IMR-90 (cell line): ENCODE results near the gene EMILIN2. TPM values are rescaled to one million over a fixed set of nuclear protein-coding genes. Genes with fewer than 3 reads are reported as not detected.

ENCODE experiments used
- ATAC-seq: fragments of 200-7000 bp; cut with Tn5 transposase; 2 replicates; pipeline ENCODE4 v1.9.1; 2020; ENCODE audit warnings: low read depth, mild to moderate bottlenecking, moderate library complexity
- BruUV-seq: library from RNA; stranded (reverse); fragments of 400-500 nt; replicated peaks from 2 replicates; lab custom pipeline; 2021; lab: Mats Ljungman, UMichigan
- CTCF ChIA-PET: fragments of 300-600 bp; formaldehyde crosslinking; extraction: SDS; loops from one replicate; lab custom pipeline; 2021; ENCODE audit warnings: antibody characterized with exemption; lab: Yijun Ruan, JAX
- POLR2A ChIA-PET: fragments of 300-600 bp; sonication (Branson Sonifier 250); formaldehyde crosslinking; loops from one replicate; lab custom pipeline; 2022; ENCODE audit warnings: antibody characterized with exemption; ENCODE audit not compliant: unreplicated experiment; lab: Charles Lee
- DNase-seq: peaks from one replicate; pipeline ENCODE4 v3.0.0; 2013
- H2AFZ ChIP-seq: replicated peaks from 2 replicates; pipeline ENCODE3; 2013; ENCODE audit warnings: low read length, mild to moderate bottlenecking; ENCODE audit not compliant: poor library complexity
- H2AK5ac ChIP-seq: 2 replicates; pipeline ENCODE4 v1.6.1; 2013; ENCODE audit warnings: low read depth, low read length, inconsistent platforms
- H2AK9ac ChIP-seq: replicated peaks from 2 replicates; pipeline ENCODE3; 2013; ENCODE audit warnings: mild to moderate bottlenecking, low read depth, low read length, moderate library complexity; ENCODE audit not compliant: poor library complexity
- H2BK120ac ChIP-seq: 2 replicates; pipeline ENCODE4 v1.6.1; 2013; ENCODE audit warnings: low read depth, low read length, inconsistent platforms
- H2BK15ac ChIP-seq: 3 replicates; pipeline ENCODE4 v1.6.1; 2013; ENCODE audit warnings: low read depth, low read length, inconsistent platforms
- H2BK20ac ChIP-seq: 2 replicates; pipeline ENCODE4 v1.6.1; 2013; ENCODE audit warnings: low read depth, mild to moderate bottlenecking, inconsistent platforms, low read length, moderate library complexity
- H2BK5ac ChIP-seq: 2 replicates; pipeline ENCODE4 v1.6.1; 2013; ENCODE audit warnings: mild to moderate bottlenecking, low read depth, low read length, inconsistent platforms; ENCODE audit not compliant: poor library complexity, severe bottlenecking
- H3K14ac ChIP-seq: replicated peaks from 2 replicates; pipeline ENCODE4 v1.6.1; 2013; ENCODE audit warnings: low read depth, low read length, inconsistent platforms
- H3K18ac ChIP-seq: 2 replicates; pipeline ENCODE4 v1.6.1; 2013; ENCODE audit warnings: low read depth, low read length, control low read depth
- H3K23ac ChIP-seq: 2 replicates; pipeline ENCODE4 v1.6.1; 2013; ENCODE audit warnings: low read depth, low read length, inconsistent platforms
- H3K27ac ChIP-seq: 2 replicates; pipeline ENCODE4 v1.5.1; 2013; ENCODE audit warnings: mild to moderate bottlenecking, control low read depth, low read length; ENCODE audit not compliant: insufficient read depth
- H3K27me3 ChIP-seq: 2 replicates; pipeline ENCODE4 v1.6.1; 2013; ENCODE audit warnings: low read length; ENCODE audit not compliant: control insufficient read depth, insufficient read depth
- H3K36me3 ChIP-seq: 2 replicates; pipeline ENCODE4 v1.6.1; 2013; ENCODE audit warnings: low read length, mixed read lengths; ENCODE audit not compliant: control insufficient read depth, insufficient read depth
- H3K4ac ChIP-seq: 2 replicates; pipeline ENCODE4 v1.6.1; 2013; ENCODE audit warnings: low read depth, low read length, inconsistent platforms
- H3K4me1 ChIP-seq: 2 replicates; pipeline ENCODE4 v1.6.1; 2013; ENCODE audit warnings: low read length, mixed read lengths; ENCODE audit not compliant: control insufficient read depth, insufficient read depth
- H3K4me2 ChIP-seq: 2 replicates; pipeline ENCODE4 v1.6.1; 2013; ENCODE audit warnings: low read depth, mild to moderate bottlenecking, control low read depth, low read length, moderate library complexity
- H3K4me3 ChIP-seq: 2 replicates; pipeline ENCODE4 v1.5.1; 2013; ENCODE audit warnings: low read depth, mild to moderate bottlenecking, control low read depth, low read length, moderate library complexity; ENCODE audit not compliant: insufficient read depth
- H3K56ac ChIP-seq: 2 replicates; pipeline ENCODE4 v1.6.1; 2013; ENCODE audit warnings: low read length, inconsistent platforms; ENCODE audit not compliant: insufficient read depth; ENCODE audit errors: extremely low read depth
- H3K79me1 ChIP-seq, 2 experiments: 2 replicates each; pipeline ENCODE4 v1.6.1; 2013; ENCODE audit warnings: low read length in 2 of 2, inconsistent platforms in 1 of 2, low read depth in 1 of 2
- H3K9ac ChIP-seq: 2 replicates; pipeline ENCODE4 v1.6.1; 2013; ENCODE audit warnings: low read depth, low read length, control low read depth
- H3K9me1 ChIP-seq: 2 replicates; pipeline ENCODE4 v1.6.1; 2013; ENCODE audit warnings: low read length, inconsistent platforms; ENCODE audit not compliant: insufficient read depth
- H3K9me3 ChIP-seq: 2 replicates; pipeline ENCODE4 v1.6.1; 2013; ENCODE audit warnings: low read length; ENCODE audit not compliant: control insufficient read depth, insufficient read depth
- H4K20me1 ChIP-seq: 2 replicates; pipeline ENCODE4 v1.6.1; 2013; ENCODE audit warnings: low read length, inconsistent platforms; ENCODE audit not compliant: insufficient read depth
- H4K5ac ChIP-seq: 2 replicates; pipeline ENCODE4 v1.6.1; 2013; ENCODE audit warnings: mild to moderate bottlenecking, low read depth, low read length, control low read depth
- H4K8ac ChIP-seq, 2 experiments: 2 replicates each; pipeline ENCODE4 v1.6.1; 2013; ENCODE audit warnings: low read depth in 2 of 2, low read length in 2 of 2, control low read depth in 1 of 2, inconsistent platforms in 1 of 2
- H4K91ac ChIP-seq: 2 replicates; pipeline ENCODE4 v1.6.1; 2013; ENCODE audit warnings: low read depth, low read length, inconsistent platforms; ENCODE audit not compliant: insufficient read depth
- CEBPB ChIP-seq: IDR thresholded peaks from 2 replicates; pipeline ENCODE4 v1.6.1; 2012; ENCODE audit warnings: low read depth, low read length, improper control_type of control experiment
- CHD1 ChIP-seq: IDR thresholded peaks from 2 replicates; pipeline ENCODE4 v1.6.1; 2012; ENCODE audit warnings: low read depth, low read length, improper control_type of control experiment
- FOS ChIP-seq: fragments of 150-350 bp; IDR thresholded peaks from 2 replicates; pipeline ENCODE4 v1.6.1; 2016; ENCODE audit warnings: low read depth, low read length
- MAZ ChIP-seq: IDR thresholded peaks from 2 replicates; pipeline ENCODE4 v1.6.1; 2012; ENCODE audit warnings: low read depth, mild to moderate bottlenecking, low read length, improper control_type of control experiment, moderate library complexity, borderline replicate concordance
- MXI1 ChIP-seq: IDR thresholded peaks from 2 replicates; pipeline ENCODE4 v1.6.1; 2012; ENCODE audit warnings: low read depth, mild to moderate bottlenecking, low read length, moderate library complexity, borderline replicate concordance
- WGBS, 2 experiments: methylation state at CpG; one replicate each; pipeline versions ENCODE4 v1.1.5 to v1.1.7; 2013; ENCODE audit warnings: missing lambda C conversion rate in 2 of 2; ENCODE audit not compliant: insufficient read length in 1 of 2; ENCODE audit errors: extremely low coverage in 2 of 2; 5-methylcytosine and 5-hydroxymethylcytosine counted together
- dilution Hi-C: fragments of 300-500 bp; cut with HindIII; formaldehyde crosslinking; loops from one replicate; pipeline ENCODE4 v1.14.3; 2018; ENCODE audit warnings: low sequenced_read_pairs; ENCODE audit not compliant: unreplicated experiment
- in situ Hi-C: fragments of 300-500 bp; cut with MboI; formaldehyde crosslinking; loops from 3 replicates; pipeline ENCODE4 v1.14.3; 2019; ENCODE audit warnings: low sequenced_read_pairs, inconsistent platforms, mixed read lengths
- intact Hi-C: fragments of 100-400 bp; cut with micrococcal nuclease; formaldehyde crosslinking; loops from 2 replicates; pipeline ENCODE4 v1.10.0; 2022
- polyA plus RNA-seq, 3 experiments: library from polyadenylated mRNA; depleted of rRNA; stranded (reverse); fragments of >200 nt; gene quantifications; 2 replicates each; pipeline ENCODE4 v1.2.3, GENCODE V29; 2012; ENCODE audit warnings: low replicate concordance in 1 of 3
- total RNA-seq: library from RNA; depleted of rRNA; stranded (reverse); fragments of >200 nt; gene quantifications from 2 replicates; pipeline ENCODE4 v1.2.3, GENCODE V29; 2012

EMILIN2 gene
- total and polyA plus RNA-seq, 2 of the 4 experiments (the other 2 are of a cell fraction): under 0.01 to 0.14 TPM

GRCh38 chr18:2822213-2822921 lies 24.4 kb upstream of the EMILIN2 start:
- H3K4me3 ChIP-seq: no peak overlapping the region
- H3K79me1 ChIP-seq: no peaks in the 10 kb centered on the region
- in situ Hi-C loops: no loop called here
- no peak overlapping the region for H3K56ac ChIP-seq
- H4K91ac ChIP-seq: no peak overlapping the region
- peaks cover 11% of the 10 kb centered on the region for H3K27me3 ChIP-seq
- ChIA-PET POLR2A (no interaction called here), CTCF (no interaction called here)
- BruUV-seq: no TSS peak
- peaks cover 2% of the 10 kb centered on the region; the same call in 1 of the 2 replicates for H3K4me1 ChIP-seq
- no peaks in the 10 kb centered on the region for H3K36me3 ChIP-seq
- H3K27ac ChIP-seq: no peak overlapping the region
- no peak overlapping the region for H3K4ac ChIP-seq
- no peak overlapping the region for H2BK20ac ChIP-seq
- TF ChIP-seq MAZ (no peak), FOS (no peak), MXI1 (no peak), CEBPB (no peak), CHD1 (no peak)
- peak overlapping the region; percentile 19 for H2AK9ac ChIP-seq
- H3K9me3 ChIP-seq: no peaks in the 10 kb centered on the region
- 88% methylated on average over 1 of the region's 6 CpGs; no CpG with 5 or more reads in 1 of the 2 experiments for WGBS, 2 experiments
- no peak overlapping the region for H2BK5ac ChIP-seq
- no peak overlapping the region for H4K8ac ChIP-seq
- DNase-seq: no peak
- H3K18ac ChIP-seq: no peak overlapping the region
- H2BK120ac ChIP-seq: no peak overlapping the region
- no peaks in the 10 kb centered on the region for H4K20me1 ChIP-seq
- intact Hi-C loops: no loop called here
- dilution Hi-C loops: no loop called here
- no peak overlapping the region for H3K23ac ChIP-seq
- H3K14ac ChIP-seq: no peak overlapping the region
- ATAC-seq: no peak
- H3K9ac ChIP-seq: no peak overlapping the region
- H4K5ac ChIP-seq: no peak overlapping the region
- H2BK15ac ChIP-seq: no peak overlapping the region
- H3K9me1 ChIP-seq: no peaks in the 10 kb centered on the region
- H2AFZ ChIP-seq: no peak overlapping the region
- H2AK5ac ChIP-seq: no peak overlapping the region
- H3K4me2 ChIP-seq: no peak overlapping the region
